DOHH2 (cell line): ENCODE results near the gene HSD17B3.

ENCODE experiments used
- H3F3A ChIP-seq: fragments of 200-600 bp; sonication (generic), shearing (Covaris generic); 2 replicates; pipeline ENCODE4 v1.6.0; 2016; ENCODE audit warnings: antibody characterized with exemption, mild to moderate bottlenecking; ENCODE audit not compliant: control insufficient read depth, insufficient read depth
- H3K27ac ChIP-seq: fragments of 200-600 bp; sonication (generic); 2 replicates; pipeline ENCODE4 v1.5.1; 2014; ENCODE audit warnings: low read depth, mild to moderate bottlenecking, low read length, moderate library complexity
- H3K27me3 ChIP-seq: fragments of 200-600 bp; sonication (generic); 2 replicates; pipeline ENCODE4 v1.6.1; 2014; ENCODE audit warnings: mild to moderate bottlenecking, low read length, mixed read lengths; ENCODE audit not compliant: control insufficient read depth
- H3K36me3 ChIP-seq: fragments of 200-600 bp; sonication (generic); 2 replicates; pipeline ENCODE4 v1.6.1; 2014; ENCODE audit warnings: mild to moderate bottlenecking, low read length, moderate library complexity, mixed read lengths; ENCODE audit not compliant: control insufficient read depth
- H3K4me1 ChIP-seq: fragments of 200-600 bp; sonication (generic); 2 replicates; pipeline ENCODE4 v1.6.1; 2014; ENCODE audit warnings: mild to moderate bottlenecking, low read length, mixed read lengths; ENCODE audit not compliant: control insufficient read depth
- H3K4me2 ChIP-seq: fragments of 200-600 bp; sonication (generic); 2 replicates; pipeline ENCODE4 v1.6.0; 2014; ENCODE audit warnings: mild to moderate bottlenecking, low read length, moderate library complexity
- H3K4me3 ChIP-seq: fragments of 200-600 bp; sonication (generic); 2 replicates; pipeline ENCODE4 v1.5.1; 2014; ENCODE audit warnings: mild to moderate bottlenecking, low read length, mixed read lengths
- H3K79me2 ChIP-seq: fragments of 200-600 bp; sonication (generic); 2 replicates; pipeline ENCODE4 v1.6.1; 2014; ENCODE audit warnings: mild to moderate bottlenecking, low read length, mixed read lengths; ENCODE audit not compliant: control insufficient read depth
- H3K9me2 ChIP-seq: fragments of 200-600 bp; sonication (generic); replicated peaks from 2 replicates; pipeline ENCODE4 v1.6.1; 2014; ENCODE audit warnings: mild to moderate bottlenecking, low read length, mixed read lengths; ENCODE audit not compliant: control insufficient read depth
- H3K9me3 ChIP-seq: fragments of 200-600 bp; sonication (generic); 2 replicates; pipeline ENCODE4 v1.6.1; 2014; ENCODE audit warnings: antibody characterized with exemption, low read length, mixed read lengths; ENCODE audit not compliant: control insufficient read depth, insufficient read depth
- H4K20me1 ChIP-seq: fragments of 200-600 bp; sonication (generic); 2 replicates; pipeline ENCODE4 v1.6.0; 2014; ENCODE audit warnings: low read depth, mild to moderate bottlenecking, antibody characterized with exemption, low read length, moderate library complexity; ENCODE audit not compliant: control insufficient read depth, insufficient read depth
- EZH2phosphoT487 ChIP-seq: fragments of 200-600 bp; sonication (generic); IDR thresholded peaks from 2 replicates; pipeline ENCODE4 v1.6.1; 2017; ENCODE audit warnings: borderline replicate concordance, mild to moderate bottlenecking, antibody characterized with exemption, low read length, moderate library complexity, mixed read lengths
- TF ChIP-seq, protein P1 (sequence below): fragments of 200-600 bp; sonication (generic); IDR thresholded peaks from one replicate; pipeline ENCODE4 v1.5.1; 2014; ENCODE audit warnings: antibody characterized with exemption, mild to moderate bottlenecking, low read depth, low read length; ENCODE audit not compliant: poor library complexity, severe bottlenecking

The HSD17B3 gene

DNA sequence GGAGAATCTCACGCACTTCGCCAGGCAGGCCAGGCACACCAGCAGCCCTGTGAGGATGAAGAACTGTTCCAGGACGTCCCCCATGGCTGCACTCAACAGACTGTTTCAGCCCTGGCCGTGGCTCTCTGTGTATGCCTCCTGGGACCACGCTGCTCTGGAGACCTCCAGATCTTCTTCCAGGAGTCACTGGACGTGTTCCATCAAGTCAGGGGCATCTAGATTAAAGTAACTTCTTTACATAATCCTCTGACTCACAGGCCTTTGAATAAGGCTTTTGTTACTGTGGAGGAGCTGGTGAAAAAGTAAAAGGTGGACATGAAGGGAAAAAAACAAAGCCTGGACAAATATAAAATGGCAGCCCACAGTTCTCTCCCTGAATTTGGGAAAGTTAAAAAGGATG is at the start of gene HSD17B3:
Gene HSD17B3, minus strand, starts transcription at position 156 of the 400 bp plus-strand sequence. Its CDS starts 72 bp downstream, at position 84.
- Histone ChIP-seq H4K20me1 (no peaks in the 10 kb centered on the region), H3K79me2 (no peaks in the 10 kb centered on the region), H3K9me3 (no peaks in the 10 kb centered on the region), H3K4me2 (no peak within 1 kb of the TSS), H3K4me1 (no peaks in the 10 kb centered on the region), H3K4me3 (no peak within 1 kb of the TSS), H3K27me3 (no peaks in the 10 kb centered on the region), H3F3A (no peaks in the 10 kb centered on the region), H3K9me2 (no peaks in the 10 kb centered on the region), H3K36me3 (no peaks in the 10 kb centered on the region), H3K27ac (no peak within 1 kb of the TSS)
- TF ChIP-seq, protein P1, sequence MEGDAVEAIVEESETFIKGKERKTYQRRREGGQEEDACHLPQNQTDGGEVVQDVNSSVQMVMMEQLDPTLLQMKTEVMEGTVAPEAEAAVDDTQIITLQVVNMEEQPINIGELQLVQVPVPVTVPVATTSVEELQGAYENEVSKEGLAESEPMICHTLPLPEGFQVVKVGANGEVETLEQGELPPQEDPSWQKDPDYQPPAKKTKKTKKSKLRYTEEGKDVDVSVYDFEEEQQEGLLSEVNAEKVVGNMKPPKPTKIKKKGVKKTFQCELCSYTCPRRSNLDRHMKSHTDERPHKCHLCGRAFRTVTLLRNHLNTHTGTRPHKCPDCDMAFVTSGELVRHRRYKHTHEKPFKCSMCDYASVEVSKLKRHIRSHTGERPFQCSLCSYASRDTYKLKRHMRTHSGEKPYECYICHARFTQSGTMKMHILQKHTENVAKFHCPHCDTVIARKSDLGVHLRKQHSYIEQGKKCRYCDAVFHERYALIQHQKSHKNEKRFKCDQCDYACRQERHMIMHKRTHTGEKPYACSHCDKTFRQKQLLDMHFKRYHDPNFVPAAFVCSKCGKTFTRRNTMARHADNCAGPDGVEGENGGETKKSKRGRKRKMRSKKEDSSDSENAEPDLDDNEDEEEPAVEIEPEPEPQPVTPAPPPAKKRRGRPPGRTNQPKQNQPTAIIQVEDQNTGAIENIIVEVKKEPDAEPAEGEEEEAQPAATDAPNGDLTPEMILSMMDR = no peak
- no peak for TF ChIP-seq EZH2phosphoT487

- Histone ChIP-seq H3K27ac (no peak overlapping the region), H3K4me2 (no peak overlapping the region), H3K79me2 (no peaks in the 10 kb centered on the region), H3K27me3 (no peaks in the 10 kb centered on the region), H3K9me2 (no peaks in the 10 kb centered on the region), H4K20me1 (no peaks in the 10 kb centered on the region), H3F3A (no peaks in the 10 kb centered on the region), H3K36me3 (no peaks in the 10 kb centered on the region), H3K9me3 (no peaks in the 10 kb centered on the region), H3K4me3 (no peak overlapping the region), H3K4me1 (no peaks in the 10 kb centered on the region)
- no peak for TF ChIP-seq EZH2phosphoT487
- TF ChIP-seq, protein P1 = no peak
Measured at GRCh38 chr9:96350866-96351265, 48.9 kb upstream of the HSD17B3 start.

GRCh38 chr9:96348261-96348660 is 46.3 kb upstream of the HSD17B3 start:
- Histone ChIP-seq H4K20me1 (no peaks in the 10 kb centered on the region), H3K9me3 (no peaks in the 10 kb centered on the region), H3K9me2 (no peaks in the 10 kb centered on the region), H3K4me1 (no peaks in the 10 kb centered on the region), H3K4me3 (no peak overlapping the region), H3K36me3 (no peaks in the 10 kb centered on the region), H3K27me3 (no peaks in the 10 kb centered on the region), H3K27ac (no peak overlapping the region), H3K4me2 (no peak overlapping the region), H3K79me2 (no peaks in the 10 kb centered on the region), H3F3A (no peaks in the 10 kb centered on the region)
- no peak for TF ChIP-seq EZH2phosphoT487
- TF ChIP-seq, protein P1 = no peak
